Mesothelial cell of epicardium (in vitro differentiated cells): Measurements from ENCODE around the gene TMX1. TPM values are rescaled to one million over a fixed set of nuclear protein-coding genes. Genes with fewer than 3 reads are reported as not detected.

Source experiments
- DNase-seq, 2 experiments: peaks; one replicate each; pipeline ENCODE4 v3.0.0; 2021; ENCODE audit warnings: low spot score in 2 of 2; ENCODE audit not compliant: unreplicated experiment in 2 of 2
- H3K27ac Mint-ChIP-seq: 2 replicates; pipeline ENCODE4 v1.8.0; 2021; ENCODE audit warnings: mixed read lengths
- H3K27me3 Mint-ChIP-seq: 2 replicates; pipeline ENCODE4 v1.8.0; 2021; ENCODE audit warnings: low read depth, mixed read lengths
- H3K36me3 Mint-ChIP-seq: 2 replicates; pipeline ENCODE4 v1.8.0; 2021; ENCODE audit warnings: mixed read lengths
- H3K4me1 Mint-ChIP-seq: 2 replicates; pipeline ENCODE4 v1.8.0; 2021; ENCODE audit warnings: mixed read lengths
- H3K4me3 Mint-ChIP-seq: 2 replicates; pipeline ENCODE4 v1.8.0; 2021; ENCODE audit warnings: mild to moderate bottlenecking, moderate library complexity, mixed read lengths
- H3K9me3 Mint-ChIP-seq: 2 replicates; pipeline ENCODE4 v1.8.0; 2021; ENCODE audit warnings: mixed read lengths
- CTCF ChIP-seq: fragments of 200-600 bp; sonication (generic); IDR thresholded peaks from one replicate; pipeline ENCODE4 v1.5.0; 2021; ENCODE audit warnings: antibody characterized with exemption; ENCODE audit not compliant: unreplicated experiment
- total RNA-seq: library from RNA; stranded (reverse); gene quantifications from 3 replicates; pipeline ENCODE4 v1.2.1, GENCODE V29; 2021

Gene TMX1
- total RNA-seq, 1 donor from 2014 or later, result 23.6 TPM

- Mint-ChIP-seq H3K4me1 (peaks cover 15% of the 10 kb centered on the region), H3K27ac (no peak overlapping the region), H3K4me3 (no peak overlapping the region), H3K36me3 (peaks cover 29% of the 10 kb centered on the region), H3K9me3 (no peaks in the 10 kb centered on the region), H3K27me3 (no peaks in the 10 kb centered on the region)
- DNase-seq, result no peak
- no peak for TF ChIP-seq CTCF
Measured at GRCh38 chr14:51246032-51246431, 6.0 kb downstream of the TMX1 start.

- Mint-ChIP-seq H3K27ac (no peak overlapping the region), H3K4me3 (no peak overlapping the region), H3K9me3 (no peaks in the 10 kb centered on the region), H3K4me1 (no peaks in the 10 kb centered on the region), H3K36me3 (peaks cover 43% of the 10 kb centered on the region), H3K27me3 (no peaks in the 10 kb centered on the region)
- DNase-seq, result no peak
- TF ChIP-seq CTCF, result no peak
Measured at GRCh38 chr14:51248016-51248987, 8.3 kb downstream of the TMX1 start.

- no peaks in the 10 kb centered on the region for H3K27me3 Mint-ChIP-seq
- no peak overlapping the region for H3K4me3 Mint-ChIP-seq
- no peaks in the 10 kb centered on the region for H3K9me3 Mint-ChIP-seq
- no peak for DNase-seq
- H3K4me1 Mint-ChIP-seq, result no peaks in the 10 kb centered on the region
- peaks cover 47% of the 10 kb centered on the region for H3K36me3 Mint-ChIP-seq
- no peak for TF ChIP-seq CTCF
- H3K27ac Mint-ChIP-seq, result no peak overlapping the region
Measured at GRCh38 chr14:51251486-51251885, 11.4 kb downstream of the TMX1 start.

GRCh38 chr14:51253880-51254279 lies 13.8 kb downstream of the TMX1 start:
- no peak overlapping the region for H3K27ac Mint-ChIP-seq
- H3K9me3 Mint-ChIP-seq, result peaks cover 7% of the 10 kb centered on the region
- no peak overlapping the region for H3K4me3 Mint-ChIP-seq
- no peak for DNase-seq
- peaks cover 51% of the 10 kb centered on the region for H3K36me3 Mint-ChIP-seq
- H3K27me3 Mint-ChIP-seq, result no peaks in the 10 kb centered on the region
- TF ChIP-seq CTCF, result no peak
- H3K4me1 Mint-ChIP-seq, result no peaks in the 10 kb centered on the region

GRCh38 chr14:51258280-51258679 lies 18.2 kb downstream of the TMX1 start:
- H3K9me3 Mint-ChIP-seq, result peaks cover 18% of the 10 kb centered on the region
- H3K27ac Mint-ChIP-seq, result no peak overlapping the region
- H3K36me3 Mint-ChIP-seq, result peaks cover 40% of the 10 kb centered on the region
- DNase-seq, result no peak
- no peaks in the 10 kb centered on the region for H3K27me3 Mint-ChIP-seq
- no peaks in the 10 kb centered on the region for H3K4me1 Mint-ChIP-seq
- no peak overlapping the region for H3K4me3 Mint-ChIP-seq
- no peak for TF ChIP-seq CTCF
